Esophagus squamous epithelium (tissue), 4 donors: ENCODE measurements around the gene LIPH.
A peak's percentile ranks its signal among the peaks of the same experiment; 100 is the strongest.

Experiments used
- POLR2A ChIP-seq, 4 donors: fragments of 450-650 bp; IDR thresholded peaks; one replicate each; pipeline ENCODE4 v1.6.1; 2017; ENCODE audit warnings: antibody characterized with exemption in 4 of 4, mild to moderate bottlenecking in 4 of 4, moderate library complexity in 3 of 4
- TF ChIP-seq, protein P1 (sequence below), 6 experiments: fragments of 450-650 bp in 4 of 6; fragments of 200-600 bp in 2 of 6; sonication (generic) in 2 of 6; IDR thresholded peaks; one replicate each; pipeline ENCODE4 v1.5.1; 2016 to 2019; ENCODE audit warnings: antibody characterized with exemption in 6 of 6, mild to moderate bottlenecking in 4 of 6, moderate library complexity in 4 of 6

DNA sequence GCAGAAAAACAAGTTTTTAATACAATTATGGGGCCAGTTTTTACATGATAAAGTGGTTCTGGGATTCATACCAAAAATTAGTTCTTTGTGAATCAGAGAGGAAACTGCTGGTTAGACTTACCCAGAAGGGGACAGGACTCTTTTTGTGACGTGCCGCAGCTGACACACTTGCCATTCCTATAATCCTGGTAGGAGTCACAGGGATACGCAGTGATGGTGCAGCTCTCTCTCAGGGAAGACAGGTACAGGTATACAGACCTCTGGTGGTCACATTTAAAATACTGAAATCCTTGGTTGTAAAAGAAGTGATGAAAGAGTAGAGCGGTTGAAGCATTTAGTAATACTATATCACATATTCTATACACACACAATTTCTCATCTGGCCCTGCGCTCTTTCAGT lies 33.4 kb downstream of the LIPH start:
- TF ChIP-seq POLR2A (IDR thresholded peaks at IDR 0.05), result no peak
- TF ChIP-seq, protein P1, sequence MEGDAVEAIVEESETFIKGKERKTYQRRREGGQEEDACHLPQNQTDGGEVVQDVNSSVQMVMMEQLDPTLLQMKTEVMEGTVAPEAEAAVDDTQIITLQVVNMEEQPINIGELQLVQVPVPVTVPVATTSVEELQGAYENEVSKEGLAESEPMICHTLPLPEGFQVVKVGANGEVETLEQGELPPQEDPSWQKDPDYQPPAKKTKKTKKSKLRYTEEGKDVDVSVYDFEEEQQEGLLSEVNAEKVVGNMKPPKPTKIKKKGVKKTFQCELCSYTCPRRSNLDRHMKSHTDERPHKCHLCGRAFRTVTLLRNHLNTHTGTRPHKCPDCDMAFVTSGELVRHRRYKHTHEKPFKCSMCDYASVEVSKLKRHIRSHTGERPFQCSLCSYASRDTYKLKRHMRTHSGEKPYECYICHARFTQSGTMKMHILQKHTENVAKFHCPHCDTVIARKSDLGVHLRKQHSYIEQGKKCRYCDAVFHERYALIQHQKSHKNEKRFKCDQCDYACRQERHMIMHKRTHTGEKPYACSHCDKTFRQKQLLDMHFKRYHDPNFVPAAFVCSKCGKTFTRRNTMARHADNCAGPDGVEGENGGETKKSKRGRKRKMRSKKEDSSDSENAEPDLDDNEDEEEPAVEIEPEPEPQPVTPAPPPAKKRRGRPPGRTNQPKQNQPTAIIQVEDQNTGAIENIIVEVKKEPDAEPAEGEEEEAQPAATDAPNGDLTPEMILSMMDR (IDR thresholded peaks at IDR 0.05), result peak in 3 of 6 experiments; percentile 12 to 41 (median 14)
